ENCODE measurements around the gene HPS1.

The HPS1 gene

DNA sequence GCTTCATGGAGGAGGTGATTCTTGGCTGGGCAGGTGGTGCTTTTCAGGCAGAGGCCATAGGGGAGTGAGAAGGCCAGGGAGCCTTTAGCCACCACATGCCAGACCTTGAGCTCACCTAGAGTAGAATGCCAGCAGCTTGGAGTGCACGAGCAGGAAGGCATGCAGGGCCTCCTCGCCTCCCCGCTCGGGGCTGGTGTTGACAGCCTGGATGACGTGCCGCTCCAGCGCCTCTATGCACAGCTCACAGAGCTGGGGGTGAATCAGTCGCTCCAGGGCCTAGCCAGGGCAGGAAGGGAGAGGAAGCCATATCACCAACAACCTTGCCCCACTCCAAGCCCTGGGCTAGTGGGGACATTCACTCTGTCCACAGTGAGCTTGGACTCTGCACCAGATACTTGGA is 15.7 kb downstream of the HPS1 start:
- DNase-seq: no peak

DNA sequence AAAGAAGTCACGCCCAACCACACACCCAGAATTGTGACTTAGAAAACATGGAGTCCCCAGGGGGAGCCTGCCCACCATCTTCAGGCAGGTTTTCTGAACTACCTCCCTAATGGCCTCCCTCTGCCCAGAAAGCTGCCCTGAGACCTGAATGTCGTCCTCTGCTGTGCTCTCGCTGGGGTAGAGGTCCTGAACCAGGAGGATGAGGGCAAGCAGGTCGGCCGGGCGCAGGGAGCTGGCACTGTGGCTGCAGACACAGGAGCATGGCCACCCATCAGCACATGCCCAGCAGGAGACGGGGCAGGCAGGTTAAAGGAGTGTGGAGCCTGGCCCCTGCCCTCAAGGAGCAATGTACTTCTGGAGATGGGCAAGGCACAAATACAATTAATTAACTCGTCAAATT is 16.3 kb downstream of the HPS1 start:
- DNase-seq: no peak

DNA sequence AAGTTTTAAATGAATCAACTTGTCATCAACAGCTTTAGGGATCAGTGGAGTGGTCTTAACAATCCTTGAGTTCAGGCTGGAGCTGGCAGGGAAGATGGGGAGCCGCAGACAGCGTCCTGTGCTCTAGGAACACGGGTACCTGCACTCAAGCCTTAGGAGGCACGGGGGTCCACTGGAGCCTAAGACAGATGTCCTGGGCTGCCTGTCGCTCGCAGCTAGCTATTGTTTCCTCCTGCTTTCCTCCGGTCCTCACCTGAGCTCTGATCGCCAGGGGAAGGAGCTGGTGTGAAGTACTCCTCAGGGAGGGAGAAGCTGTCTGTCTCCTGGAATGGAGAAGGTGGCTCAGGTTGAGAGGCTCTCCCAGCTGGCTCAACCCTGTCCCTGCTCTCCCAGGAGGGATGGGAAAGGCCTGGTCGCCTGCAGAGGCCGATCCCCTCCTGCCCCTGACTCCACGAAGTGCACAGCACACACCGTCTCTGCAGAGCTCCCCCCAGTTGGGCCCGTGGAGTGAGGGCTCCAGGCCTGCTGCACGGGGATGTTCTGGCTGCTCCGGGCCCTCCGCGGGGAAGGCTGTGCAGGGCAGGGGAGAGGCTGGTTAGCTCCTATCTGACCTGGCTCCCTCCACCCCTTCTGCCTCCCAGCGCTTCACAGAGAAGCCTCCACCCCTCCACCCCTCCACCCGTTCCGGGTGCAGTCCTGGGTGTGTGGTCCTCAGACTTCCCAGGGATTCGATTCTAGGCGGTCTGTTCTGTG is 17.2 kb downstream of the HPS1 start:
- no peak for DNase-seq

DNA sequence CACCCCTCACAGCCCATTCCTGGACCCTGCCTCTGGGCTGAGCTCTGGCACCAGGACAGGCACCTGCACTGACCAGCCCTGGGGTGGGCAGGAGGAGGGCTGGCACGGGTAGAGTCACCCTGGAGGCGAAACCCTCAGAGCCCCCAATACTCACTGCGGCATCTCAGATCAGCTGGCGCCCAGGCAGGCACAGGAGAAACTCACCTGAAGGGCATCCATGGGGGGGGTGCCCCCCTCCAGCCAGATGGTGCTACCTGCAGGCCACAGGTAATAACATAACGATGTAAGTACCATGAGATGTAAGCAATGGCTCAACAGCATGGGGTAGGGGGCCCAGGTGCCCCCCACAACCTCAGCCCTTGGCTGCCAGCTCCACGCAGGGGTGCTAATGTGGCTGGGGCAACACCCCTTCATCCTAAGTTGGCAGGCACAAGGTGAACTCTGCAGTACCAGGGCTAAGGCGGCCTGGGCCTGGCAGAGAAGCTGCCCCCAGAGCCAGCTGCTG is 19.7 kb downstream of the HPS1 start:
- DNase-seq: no peak

DNA sequence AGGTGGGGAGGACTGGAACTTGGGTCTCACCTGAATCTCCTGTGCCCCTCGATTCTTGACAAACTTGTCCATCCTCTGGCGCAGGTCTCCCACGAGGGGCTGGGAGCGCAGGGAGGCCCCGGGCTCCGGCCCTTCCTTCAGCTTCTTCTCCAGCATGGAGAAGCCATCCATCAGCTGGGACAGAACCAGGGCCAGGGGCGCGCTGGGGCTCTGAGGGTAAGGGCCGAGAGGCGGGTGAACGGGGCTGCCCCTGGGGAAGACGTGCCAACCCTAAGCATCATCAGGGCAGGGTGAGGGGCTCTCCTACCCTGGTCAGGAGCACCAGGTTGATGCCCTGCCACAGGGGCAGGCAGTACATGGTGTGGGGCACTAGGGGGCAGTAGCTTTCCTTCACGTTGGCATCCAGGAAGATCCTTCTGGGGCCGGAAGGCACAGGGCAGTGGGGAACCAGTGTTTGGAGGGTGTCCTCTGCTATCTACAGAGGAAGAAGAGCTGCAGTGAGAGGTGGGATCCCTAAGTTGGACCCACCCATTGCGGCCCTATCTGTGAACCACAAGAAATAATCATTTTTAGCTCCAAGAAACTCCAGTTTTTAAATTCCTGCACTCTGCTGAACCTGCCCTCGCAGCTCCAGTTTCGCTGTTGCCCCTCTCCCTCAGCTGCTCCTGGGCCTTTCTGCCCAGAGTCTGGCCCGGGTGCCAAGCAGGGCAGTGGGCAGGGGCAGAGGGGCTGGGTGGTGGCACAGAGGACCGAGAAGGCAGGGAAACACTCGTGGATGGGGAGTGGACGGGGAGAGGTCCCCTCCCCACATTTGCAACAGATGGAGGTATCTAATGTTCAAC is 21.0 kb downstream of the HPS1 start:
- DNase-seq: no peak

DNA sequence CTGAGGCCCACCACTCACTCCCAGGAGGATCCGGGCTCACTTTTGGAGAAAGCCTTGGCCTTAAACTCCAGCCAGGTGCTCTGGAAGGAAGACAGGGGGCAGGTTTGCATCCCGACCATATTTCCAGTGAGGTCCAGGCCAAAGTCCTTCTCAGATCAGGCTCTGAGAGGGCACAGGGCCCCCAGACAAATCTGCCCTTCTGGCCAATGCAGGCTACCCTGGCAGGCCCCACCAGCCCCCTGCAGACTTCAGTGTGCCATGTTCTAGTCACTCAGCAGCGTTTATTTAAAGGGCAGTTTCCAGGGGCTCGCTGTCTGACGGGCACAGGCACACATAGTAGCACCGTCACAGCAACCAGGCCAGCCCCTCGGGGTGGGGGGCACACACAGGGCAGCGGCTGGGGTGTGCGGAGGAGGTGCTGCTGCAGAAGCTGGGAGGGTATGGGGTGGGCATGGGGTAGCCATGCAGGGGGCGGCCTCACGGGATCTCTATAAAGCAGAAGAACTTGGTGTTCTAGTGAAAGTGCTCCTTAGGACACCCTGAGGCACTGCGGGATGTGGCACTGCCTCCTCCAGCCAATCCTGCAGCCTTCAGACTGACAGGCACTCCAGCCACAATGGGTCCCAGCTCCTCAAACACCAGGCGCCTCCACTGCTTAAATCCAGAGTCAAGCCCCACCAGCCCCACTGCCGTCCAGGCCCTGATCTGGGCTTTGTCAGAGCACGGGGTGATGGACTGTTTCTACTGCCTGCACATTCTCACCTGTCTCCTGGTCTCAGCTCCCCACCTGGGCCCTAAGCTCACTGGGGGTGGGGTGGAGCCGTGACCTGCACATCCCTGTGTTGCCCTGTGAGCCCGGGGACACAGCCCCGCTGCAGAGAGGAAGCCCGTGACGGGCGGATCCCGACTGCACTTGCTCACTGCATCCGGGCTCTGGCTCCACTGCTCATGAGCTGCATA is 22.2 kb downstream of the HPS1 start:
- no peak for DNase-seq

DNA sequence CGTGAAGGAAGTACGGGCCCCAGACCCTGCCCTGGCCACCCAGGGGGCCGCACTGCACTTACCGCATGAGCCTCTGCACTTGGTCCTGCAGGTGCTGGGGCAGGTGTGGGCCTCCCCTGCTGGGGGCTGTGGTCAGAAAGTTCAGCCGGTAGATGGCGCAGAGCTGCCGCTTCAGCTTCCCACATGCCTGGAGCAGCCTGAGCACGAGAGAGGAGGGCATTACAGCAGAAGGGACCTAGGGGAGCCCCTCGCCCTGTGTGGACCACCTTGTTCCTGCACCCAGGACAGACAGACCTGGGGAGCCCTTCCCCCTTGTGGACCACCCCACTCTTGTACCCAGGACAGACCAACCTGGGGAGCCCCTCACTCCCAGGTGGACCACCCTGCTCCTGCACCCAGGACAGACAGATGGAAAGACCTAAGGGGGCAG is 23.0 kb downstream of the HPS1 start:
- DNase-seq: no peak

DNA sequence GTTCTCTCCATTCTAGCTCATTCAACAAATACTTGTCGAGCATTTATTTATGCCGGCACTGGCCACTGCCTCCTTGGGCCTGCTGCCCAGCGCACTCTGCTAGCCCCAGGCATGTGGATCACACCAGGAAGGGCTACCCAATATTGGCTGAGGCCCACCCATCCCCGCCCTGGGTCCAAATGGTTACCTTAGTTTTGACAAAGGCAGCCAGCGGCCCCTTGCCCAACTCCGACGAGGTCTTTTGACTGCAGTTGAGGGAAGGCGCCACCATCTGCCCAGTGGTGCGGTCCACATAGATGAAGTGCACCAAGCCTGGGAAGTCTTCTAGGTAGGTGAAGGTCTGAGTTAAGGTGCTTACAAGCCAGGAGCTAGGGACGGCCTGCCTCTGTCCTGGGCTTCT is 24.6 kb downstream of the HPS1 start:
- DNase-seq: no peak

DNA sequence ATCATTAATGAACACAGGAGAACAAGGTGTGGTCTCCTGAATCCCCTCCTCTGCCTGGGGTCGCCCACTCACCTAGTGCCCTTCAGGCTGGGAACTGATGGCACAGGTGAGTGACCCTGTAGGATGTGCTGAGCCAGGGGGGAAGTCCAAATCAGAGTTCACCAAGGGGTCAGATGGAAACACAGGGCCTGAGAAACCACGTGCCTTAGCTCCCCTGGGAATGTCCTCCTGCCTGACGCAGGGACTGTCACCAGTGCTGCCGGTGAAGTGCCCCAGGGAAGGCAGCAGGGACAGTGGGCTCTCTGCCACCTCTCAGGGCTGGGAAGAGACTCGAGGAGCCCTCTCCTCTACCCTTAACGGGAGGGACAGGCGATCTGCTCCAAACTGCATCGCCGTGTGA is 25.9 kb downstream of the HPS1 start:
- no peak for DNase-seq

DNA sequence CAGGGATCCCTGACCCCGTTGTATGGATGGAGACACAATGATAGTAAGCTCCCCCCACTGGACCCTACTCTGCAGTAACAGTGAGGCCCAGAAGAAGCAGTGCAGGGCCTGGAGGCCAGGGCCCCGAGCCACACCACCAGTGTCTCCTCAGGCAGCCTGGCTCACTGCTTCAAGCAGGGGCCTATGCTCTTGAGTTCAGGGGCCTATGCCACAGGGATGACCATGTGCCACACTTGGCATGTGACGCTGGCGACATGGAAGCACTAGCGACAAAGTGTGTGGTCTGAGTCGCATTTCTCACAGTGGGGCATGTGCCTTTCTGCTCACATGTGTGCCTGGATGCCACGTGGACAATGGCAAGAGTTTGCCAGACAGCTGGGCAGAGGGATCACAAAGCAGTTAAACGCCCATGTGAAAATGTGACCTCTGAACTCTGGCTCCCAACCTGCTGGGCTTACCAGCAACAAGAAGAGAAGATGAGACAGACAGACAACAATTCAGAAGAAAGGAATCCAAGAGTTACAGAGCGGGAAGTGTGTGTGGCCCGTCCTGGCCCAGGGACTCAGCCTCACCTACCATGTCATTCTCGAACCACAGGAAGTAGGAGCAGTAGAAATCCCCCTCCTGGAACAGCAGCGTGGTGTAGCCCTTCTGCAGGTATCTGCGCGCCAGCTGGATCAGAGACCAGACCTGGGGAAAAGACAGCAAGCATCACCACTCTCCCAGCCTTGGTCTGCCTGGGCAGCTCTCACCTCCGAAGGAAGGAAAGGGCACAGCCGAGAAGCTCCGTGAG is 27.1 kb downstream of the HPS1 start:
- DNase-seq: no peak

DNA sequence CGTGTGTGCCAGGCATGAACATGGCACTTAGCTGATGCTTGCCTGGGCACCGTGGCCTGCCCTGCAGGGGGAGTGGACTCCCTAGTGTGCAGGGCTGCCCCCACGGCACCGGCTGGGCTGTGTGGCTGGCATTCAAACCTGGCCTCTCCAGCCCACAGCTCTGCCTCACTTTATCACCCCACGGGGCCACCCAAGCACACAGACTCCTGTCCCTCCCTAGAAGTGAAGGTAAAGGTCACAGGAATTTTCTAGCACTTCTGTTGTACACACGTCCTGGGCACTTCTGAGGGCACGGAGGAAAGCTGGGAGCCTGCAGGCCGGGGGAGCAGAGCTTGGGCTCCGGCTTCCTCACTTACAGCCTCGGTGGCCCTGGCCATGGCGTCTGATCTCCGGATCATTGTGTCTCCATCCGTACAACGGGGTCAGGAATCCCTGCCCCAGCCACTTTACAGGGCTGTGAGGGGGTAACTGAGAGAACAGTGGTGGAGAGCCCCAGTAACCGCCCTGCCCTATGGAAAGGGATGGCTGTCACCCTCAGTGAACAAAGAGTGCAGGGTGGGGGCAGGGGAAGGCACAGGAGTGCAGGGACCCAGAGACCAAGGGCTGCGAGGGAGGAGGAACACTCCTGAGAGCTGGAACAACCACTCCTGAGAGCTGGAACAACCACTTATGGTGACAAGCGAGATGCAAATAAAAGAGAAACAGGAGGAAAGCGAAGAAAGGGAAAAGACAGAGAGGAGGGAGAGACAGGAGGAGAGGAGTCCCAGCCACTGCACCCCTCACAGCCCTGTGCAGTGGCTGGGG is 27.9 kb downstream of the HPS1 start:
- DNase-seq: no peak

DNA sequence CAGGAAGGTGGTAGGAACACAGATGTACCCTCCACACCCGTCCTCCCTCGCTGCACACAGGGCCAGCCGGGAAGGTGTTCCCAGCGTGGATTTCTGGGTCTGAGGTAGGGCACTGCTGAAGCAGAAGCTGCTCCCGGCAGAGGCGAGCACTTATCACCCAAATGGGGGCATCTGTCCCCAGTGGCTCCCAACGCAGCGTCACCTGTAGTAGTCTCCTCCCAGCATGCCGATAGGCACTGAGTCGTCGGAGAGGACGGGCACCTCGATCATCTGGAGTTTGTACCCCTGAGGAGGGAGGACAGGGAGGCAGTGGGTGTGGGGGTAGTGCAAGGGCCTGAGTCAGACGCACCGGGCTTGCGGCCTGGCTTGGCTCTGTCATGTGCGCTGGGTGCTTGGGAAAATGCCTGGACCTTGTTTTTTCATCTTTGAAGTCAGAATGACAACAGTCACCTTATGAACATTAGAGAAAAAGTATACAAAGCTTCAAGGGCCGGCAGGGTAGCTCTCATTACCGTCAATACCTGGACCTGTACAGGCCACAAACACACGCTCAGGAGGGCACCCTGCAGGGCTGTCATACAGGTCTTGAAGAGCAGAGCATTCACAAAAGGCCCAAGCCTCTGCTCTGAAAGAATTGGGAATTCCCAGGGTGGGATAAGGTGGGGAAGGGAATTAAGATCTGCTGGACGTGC is 28.6 kb downstream of the HPS1 start:
- DNase-seq: no peak

DNA sequence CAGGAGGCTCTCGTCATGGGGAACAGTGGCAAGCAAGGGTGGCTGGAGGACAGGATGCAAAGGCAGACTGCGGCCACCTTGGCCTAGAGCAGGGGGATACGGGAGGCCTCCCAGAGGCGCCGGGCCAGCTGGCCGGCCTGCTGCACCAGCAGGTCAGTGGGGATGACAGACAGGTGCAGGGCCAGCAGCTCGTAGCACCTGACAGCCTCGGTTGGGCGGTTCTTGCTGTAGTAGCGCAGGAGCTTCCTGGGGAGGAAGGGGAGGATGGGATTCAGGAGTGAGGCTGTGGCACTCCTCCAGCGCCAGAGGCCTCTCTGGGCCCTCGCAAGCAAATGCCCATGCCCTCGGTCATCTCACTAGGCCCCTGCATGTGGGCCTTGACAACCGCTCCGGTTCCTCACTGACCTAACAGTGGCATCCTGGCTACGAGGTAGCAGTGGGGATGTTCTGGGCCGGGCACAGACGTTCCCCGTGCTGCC is 29.2 kb downstream of the HPS1 start:
- no peak for DNase-seq

DNA sequence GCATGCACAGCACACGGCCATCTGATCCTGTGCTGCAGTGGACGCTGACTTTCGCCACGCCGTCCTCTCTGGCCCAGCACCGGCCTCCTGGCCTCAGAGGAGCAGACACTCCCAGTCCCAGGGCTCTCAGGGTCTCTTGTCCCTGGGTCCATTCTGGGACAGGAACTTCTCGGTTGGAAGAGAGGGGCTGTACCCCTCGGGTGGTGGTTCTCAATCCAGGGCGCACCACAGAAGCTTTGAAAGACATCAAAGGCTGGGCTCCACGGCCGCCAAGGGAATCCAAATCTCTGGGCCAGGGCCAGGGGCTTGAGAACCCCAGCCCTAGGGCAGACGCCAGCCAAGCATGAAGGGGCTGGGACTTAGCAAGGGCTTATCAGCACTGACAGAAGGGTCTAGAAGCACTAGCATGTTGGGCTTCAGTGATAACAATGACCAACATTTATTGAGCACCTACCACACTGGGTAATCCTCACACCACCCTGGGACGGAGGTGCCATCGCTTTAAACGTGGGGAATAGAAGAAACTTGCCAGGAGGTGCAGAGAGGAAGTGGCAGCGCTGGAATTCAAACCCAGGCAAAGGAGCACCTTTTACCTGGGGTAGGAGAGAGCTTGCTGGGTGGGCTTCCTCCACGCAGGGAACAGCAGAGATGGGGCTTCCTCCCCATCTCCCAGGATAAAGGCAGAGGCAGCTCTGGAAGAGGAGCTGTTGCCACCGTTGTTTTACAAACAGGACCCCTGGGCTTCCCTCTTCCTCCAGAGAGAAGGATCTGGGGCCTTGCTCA is 29.9 kb downstream of the HPS1 start:
- no peak for DNase-seq

DNA sequence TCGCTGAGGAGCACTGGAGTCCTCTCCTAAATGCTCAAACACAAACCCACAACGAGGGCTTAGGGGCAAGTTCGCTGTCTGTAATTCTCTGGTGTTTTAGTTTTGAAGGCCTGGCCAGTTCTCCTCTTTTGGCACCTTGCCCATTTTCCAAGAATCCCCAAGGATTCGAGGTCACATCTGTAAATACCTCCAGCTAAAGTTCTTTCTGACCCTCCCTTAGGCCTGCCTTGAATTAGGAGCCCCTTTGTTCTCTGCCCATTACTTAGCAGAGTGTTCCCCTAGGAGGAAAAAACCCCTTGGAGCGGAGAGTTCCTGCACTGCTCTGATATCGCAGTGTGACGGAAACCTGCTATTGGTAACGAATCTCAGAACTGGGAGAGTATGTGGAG is 31.0 kb downstream of the HPS1 start:
- DNase-seq: no peak

DNA sequence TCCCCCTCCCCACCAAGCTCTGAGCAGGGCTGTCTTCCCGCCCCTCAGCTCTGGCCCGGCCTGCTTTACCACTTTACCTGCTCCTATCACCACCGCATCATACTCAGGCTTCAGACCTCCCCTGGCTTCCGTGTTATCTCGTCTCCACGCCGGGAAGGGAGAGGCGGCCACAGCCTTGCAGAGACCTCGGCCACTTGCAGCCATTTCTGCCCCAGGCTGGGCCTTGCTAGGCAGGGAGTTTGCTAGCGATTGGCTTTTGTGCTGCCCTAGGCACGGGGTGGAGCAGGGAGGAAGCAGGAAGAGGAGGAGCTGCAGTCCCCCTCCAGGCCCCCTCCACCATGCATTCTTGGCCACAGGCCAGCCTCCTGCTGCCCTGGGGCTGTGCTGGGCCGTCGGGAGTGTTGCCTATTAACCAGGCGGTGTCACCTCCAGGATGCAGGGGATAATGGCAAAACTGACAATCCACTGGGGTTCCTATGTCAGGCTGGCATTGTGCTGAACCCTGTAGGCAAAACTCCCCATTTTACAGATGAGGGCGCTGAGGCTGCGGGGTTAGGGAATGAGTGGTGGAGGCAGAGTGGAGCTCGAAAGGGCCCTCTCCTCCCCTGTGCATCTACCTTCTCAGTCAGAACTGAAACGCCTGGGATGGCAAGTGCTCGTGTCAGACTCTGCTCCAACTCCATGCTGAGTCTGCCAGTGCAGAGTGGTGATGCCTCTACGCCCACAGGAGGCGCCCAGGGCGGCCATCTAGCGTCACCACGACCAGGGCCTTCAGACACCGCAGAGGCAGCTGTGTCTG is 31.6 kb downstream of the HPS1 start, which contains the start of gene PYROXD2:
Gene PYROXD2 (minus strand): TSS at position 251 of the 799 bp plus-strand sequence. CDS start 47 bp downstream, at position 204.
- no peak for DNase-seq

DNA sequence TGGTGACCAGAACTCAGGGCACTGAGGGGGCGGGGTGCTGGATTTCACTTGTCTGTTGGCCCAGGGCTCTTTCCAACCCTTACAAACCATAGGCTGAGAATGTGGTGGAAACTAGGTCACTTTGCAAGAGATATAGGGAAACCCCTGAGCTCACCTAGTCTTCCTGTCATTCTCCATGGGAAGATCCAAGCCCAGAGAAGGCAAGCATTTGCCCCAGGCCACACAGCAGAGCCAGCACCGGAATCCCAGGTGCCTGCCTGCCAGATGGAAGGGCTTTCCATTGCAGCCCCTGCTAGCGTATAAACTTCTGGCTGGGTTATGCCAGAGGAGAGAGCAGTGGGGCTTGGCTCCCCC is 32.2 kb downstream of the HPS1 start:
- DNase-seq: no peak

DNA sequence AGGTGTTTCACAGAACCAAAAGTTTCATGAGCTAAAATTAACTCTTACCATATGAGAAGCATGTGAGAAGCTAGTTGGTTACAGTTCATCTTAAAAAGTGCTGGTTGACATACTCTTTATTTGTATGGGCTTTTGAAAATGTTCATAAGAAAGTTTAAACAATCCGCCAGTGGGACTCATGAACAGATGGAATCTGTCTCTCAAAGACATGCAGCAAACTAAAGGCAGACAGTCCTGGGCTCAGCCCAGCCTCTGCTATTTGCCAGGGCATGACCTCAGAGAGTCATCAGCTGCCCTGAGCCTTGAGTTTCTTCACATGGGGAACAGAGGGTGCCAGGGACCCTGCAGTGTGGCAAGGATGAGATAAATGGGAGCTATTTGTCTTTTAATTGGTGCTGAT is 35.0 kb downstream of the HPS1 start:
- no peak for DNase-seq

DNA sequence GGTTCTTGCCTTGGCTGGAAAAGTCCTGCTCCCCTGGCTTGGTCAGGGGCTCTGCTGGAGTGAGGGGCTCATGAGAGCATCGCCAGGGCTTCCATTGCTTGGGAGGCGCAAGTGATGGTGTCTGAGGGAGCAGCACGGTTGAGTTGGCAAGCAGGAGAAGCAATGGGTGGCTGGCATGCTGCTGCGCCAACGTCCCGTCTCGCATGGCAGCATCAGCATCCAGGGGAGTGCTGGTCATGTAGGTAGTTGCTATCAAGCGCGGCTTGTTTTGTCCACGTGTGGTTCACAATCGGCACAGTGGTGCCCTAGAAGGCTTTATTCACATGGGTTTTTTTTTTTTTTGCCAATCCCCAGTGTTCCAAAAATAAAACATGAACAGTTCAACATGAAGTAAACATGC is 35.6 kb downstream of the HPS1 start:
- DNase-seq: no peak
